ENCODE results near the gene TMEM242. TPM values are rescaled to one million over a fixed set of nuclear protein-coding genes. Genes with fewer than 3 reads are reported as not detected.

Gene TMEM242
- total and polyA plus RNA-seq, 10 of the 15 experiments (the other 5 are each of a cell fraction or from before 2014, with no cell fraction given) = 2.8 to 9.8 (median 5.5) TPM

DNA sequence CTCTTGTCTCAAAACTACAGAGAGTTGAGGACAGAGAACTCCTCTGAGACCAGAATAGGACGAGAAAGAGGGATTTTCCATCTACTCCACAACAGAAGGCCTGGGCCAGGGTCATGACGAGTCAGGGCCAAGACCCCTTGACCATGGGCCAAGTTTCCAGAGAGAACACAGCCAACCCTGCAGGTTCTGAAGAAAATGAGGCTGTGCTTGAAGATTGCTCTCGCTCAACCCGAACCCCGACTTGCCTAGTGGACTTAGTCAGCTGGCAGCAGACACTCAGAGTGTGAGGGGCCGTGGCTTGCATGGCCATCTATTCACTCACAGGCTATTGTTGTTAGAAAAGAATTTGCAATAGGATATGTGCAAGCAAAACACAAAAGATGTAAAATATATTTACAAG lies 54.5 kb downstream of the TMEM242 start:
- H3K4me3 ChIP-seq = no peak overlapping the region
- WGBS (ENCODE audit: insufficient coverage, insufficient replicate concordance, low lambda C conversion rate, missing lambda C conversion rate) = 57% methylated on average over 5 of the region's 6 CpGs
- no peaks in the 10 kb centered on the region for H4K20me1 ChIP-seq (ENCODE audit: control insufficient read depth, insufficient read depth)
- no peak overlapping the region for H3K9ac ChIP-seq (ENCODE audit: control insufficient read depth, insufficient read depth, low read length)
- H3K27ac ChIP-seq (ENCODE audit: control insufficient read depth, insufficient read depth) = no peak overlapping the region
- no peaks in the 10 kb centered on the region for H3K36me3 ChIP-seq (ENCODE audit: control insufficient read depth in 2 of 2, insufficient read depth in 2 of 2, low read length in 1 of 2)
- ATAC-seq = no peak
- H3K79me2 ChIP-seq (ENCODE audit: control insufficient read depth, insufficient read depth, low read length) = no peaks in the 10 kb centered on the region
- ChIA-PET CTCF (no interaction called here), RAD21 (ENCODE audit: unreplicated experiment) (no interaction called here), POLR2A (no interaction called here), SMC1A (ENCODE audit: uncharacterized antibody, unreplicated experiment) (no interaction called here)
- peaks cover 4% of the 10 kb centered on the region; the same call in 1 of the 3 replicates for H3K9me3 ChIP-seq (replicated peaks; ENCODE audit: control insufficient read depth, insufficient read depth, low read length)
- BruUV-seq (replicated peaks) = no TSS peak
- no peak for DNase-seq (ENCODE audit: low read depth, low spot score)
- no peaks in the 10 kb centered on the region for H3K4me1 ChIP-seq (ENCODE audit: control insufficient read depth, insufficient read depth, low read length)
- intact Hi-C loops (cut with micrococcal nuclease; ENCODE audit: unreplicated experiment) = no loop called here
- in situ Hi-C loops (cut with MboI) = no loop called here
- H3K27me3 ChIP-seq (replicated peaks in 1 of 2; ENCODE audit: control insufficient read depth in 2 of 2, insufficient read depth in 2 of 2, low read length in 1 of 2) = no peaks in the 10 kb centered on the region; a peak in 2 of 4 replicates
- no peak overlapping the region for H2AFZ ChIP-seq (ENCODE audit: control insufficient read depth, low read depth, low read length)
- no peak for FAIRE-seq
- H3K4me2 ChIP-seq (ENCODE audit: control insufficient read depth, insufficient read depth) = no peak overlapping the region
- TF ChIP-seq SUPT20H (IDR thresholded peaks at IDR 0.05; ENCODE audit: borderline replicate concordance, control insufficient read depth, low read depth, low read length) (no peak), FOS (IDR thresholded peaks at IDR 0.05; ENCODE audit: borderline replicate concordance, extremely low read depth, insufficient read length) (no peak), PAX8 (IDR thresholded peaks at IDR 0.05) (no peak), JUND (IDR thresholded peaks at IDR 0.05; ENCODE audit: low read depth, low read length) (no peak)
- TF ChIP-seq, protein P1, sequence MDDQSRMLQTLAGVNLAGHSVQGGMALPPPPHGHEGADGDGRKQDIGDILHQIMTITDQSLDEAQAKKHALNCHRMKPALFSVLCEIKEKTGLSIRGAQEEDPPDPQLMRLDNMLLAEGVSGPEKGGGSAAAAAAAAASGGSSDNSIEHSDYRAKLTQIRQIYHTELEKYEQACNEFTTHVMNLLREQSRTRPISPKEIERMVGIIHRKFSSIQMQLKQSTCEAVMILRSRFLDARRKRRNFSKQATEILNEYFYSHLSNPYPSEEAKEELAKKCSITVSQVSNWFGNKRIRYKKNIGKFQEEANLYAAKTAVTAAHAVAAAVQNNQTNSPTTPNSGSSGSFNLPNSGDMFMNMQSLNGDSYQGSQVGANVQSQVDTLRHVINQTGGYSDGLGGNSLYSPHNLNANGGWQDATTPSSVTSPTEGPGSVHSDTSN (IDR thresholded peaks at IDR 0.05; ENCODE audit: insufficient replicate concordance, low read depth, low read length) = no peak
- TF ChIP-seq, protein P2, sequence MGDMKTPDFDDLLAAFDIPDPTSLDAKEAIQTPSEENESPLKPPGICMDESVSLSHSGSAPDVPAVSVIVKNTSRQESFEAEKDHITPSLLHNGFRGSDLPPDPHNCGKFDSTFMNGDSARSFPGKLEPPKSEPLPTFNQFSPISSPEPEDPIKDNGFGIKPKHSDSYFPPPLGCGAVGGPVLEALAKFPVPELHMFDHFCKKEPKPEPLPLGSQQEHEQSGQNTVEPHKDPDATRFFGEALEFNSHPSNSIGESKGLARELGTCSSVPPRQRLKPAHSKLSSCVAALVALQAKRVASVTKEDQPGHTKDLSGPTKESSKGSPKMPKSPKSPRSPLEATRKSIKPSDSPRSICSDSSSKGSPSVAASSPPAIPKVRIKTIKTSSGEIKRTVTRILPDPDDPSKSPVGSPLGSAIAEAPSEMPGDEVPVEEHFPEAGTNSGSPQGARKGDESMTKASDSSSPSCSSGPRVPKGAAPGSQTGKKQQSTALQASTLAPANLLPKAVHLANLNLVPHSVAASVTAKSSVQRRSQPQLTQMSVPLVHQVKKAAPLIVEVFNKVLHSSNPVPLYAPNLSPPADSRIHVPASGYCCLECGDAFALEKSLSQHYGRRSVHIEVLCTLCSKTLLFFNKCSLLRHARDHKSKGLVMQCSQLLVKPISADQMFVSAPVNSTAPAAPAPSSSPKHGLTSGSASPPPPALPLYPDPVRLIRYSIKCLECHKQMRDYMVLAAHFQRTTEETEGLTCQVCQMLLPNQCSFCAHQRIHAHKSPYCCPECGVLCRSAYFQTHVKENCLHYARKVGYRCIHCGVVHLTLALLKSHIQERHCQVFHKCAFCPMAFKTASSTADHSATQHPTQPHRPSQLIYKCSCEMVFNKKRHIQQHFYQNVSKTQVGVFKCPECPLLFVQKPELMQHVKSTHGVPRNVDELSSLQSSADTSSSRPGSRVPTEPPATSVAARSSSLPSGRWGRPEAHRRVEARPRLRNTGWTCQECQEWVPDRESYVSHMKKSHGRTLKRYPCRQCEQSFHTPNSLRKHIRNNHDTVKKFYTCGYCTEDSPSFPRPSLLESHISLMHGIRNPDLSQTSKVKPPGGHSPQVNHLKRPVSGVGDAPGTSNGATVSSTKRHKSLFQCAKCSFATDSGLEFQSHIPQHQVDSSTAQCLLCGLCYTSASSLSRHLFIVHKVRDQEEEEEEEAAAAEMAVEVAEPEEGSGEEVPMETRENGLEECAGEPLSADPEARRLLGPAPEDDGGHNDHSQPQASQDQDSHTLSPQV (IDR thresholded peaks at IDR 0.05) = no peak
- TF ChIP-seq, protein P3, sequence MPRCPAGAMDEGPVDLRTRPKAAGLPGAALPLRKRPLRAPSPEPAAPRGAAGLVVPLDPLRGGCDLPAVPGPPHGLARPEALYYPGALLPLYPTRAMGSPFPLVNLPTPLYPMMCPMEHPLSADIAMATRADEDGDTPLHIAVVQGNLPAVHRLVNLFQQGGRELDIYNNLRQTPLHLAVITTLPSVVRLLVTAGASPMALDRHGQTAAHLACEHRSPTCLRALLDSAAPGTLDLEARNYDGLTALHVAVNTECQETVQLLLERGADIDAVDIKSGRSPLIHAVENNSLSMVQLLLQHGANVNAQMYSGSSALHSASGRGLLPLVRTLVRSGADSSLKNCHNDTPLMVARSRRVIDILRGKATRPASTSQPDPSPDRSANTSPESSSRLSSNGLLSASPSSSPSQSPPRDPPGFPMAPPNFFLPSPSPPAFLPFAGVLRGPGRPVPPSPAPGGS (IDR thresholded peaks at IDR 0.05; ENCODE audit: borderline replicate concordance, insufficient read depth, low read depth, low read length, poor library complexity, severe bottlenecking) = no peak
- TF ChIP-seq, protein P4, sequence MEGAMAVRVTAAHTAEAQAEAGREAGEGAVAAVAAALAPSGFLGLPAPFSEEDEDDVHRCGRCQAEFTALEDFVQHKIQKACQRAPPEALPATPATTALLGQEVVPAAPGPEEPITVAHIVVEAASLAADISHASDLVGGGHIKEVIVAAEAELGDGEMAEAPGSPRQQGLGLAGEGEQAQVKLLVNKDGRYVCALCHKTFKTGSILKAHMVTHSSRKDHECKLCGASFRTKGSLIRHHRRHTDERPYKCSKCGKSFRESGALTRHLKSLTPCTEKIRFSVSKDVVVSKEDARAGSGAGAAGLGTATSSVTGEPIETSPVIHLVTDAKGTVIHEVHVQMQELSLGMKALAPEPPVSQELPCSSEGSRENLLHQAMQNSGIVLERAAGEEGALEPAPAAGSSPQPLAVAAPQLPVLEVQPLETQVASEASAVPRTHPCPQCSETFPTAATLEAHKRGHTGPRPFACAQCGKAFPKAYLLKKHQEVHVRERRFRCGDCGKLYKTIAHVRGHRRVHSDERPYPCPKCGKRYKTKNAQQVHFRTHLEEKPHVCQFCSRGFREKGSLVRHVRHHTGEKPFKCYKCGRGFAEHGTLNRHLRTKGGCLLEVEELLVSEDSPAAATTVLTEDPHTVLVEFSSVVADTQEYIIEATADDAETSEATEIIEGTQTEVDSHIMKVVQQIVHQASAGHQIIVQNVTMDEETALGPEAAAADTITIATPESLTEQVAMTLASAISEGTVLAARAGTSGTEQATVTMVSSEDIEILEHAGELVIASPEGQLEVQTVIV (IDR thresholded peaks at IDR 0.05; ENCODE audit: borderline replicate concordance, partially characterized antibody) = no peak
- TF ChIP-seq, protein P5, sequence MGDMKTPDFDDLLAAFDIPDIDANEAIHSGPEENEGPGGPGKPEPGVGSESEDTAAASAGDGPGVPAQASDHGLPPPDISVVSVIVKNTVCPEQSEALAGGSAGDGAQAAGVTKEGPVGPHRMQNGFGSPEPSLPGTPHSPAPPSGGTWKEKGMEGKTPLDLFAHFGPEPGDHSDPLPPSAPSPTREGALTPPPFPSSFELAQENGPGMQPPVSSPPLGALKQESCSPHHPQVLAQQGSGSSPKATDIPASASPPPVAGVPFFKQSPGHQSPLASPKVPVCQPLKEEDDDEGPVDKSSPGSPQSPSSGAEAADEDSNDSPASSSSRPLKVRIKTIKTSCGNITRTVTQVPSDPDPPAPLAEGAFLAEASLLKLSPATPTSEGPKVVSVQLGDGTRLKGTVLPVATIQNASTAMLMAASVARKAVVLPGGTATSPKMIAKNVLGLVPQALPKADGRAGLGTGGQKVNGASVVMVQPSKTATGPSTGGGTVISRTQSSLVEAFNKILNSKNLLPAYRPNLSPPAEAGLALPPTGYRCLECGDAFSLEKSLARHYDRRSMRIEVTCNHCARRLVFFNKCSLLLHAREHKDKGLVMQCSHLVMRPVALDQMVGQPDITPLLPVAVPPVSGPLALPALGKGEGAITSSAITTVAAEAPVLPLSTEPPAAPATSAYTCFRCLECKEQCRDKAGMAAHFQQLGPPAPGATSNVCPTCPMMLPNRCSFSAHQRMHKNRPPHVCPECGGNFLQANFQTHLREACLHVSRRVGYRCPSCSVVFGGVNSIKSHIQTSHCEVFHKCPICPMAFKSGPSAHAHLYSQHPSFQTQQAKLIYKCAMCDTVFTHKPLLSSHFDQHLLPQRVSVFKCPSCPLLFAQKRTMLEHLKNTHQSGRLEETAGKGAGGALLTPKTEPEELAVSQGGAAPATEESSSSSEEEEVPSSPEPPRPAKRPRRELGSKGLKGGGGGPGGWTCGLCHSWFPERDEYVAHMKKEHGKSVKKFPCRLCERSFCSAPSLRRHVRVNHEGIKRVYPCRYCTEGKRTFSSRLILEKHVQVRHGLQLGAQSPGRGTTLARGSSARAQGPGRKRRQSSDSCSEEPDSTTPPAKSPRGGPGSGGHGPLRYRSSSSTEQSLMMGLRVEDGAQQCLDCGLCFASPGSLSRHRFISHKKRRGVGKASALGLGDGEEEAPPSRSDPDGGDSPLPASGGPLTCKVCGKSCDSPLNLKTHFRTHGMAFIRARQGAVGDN (IDR thresholded peaks at IDR 0.05) = no peak
